H1 (cell line): ENCODE results near the gene ANXA9. TPM values are rescaled to one million over a fixed set of nuclear protein-coding genes. Genes with fewer than 3 reads are reported as not detected.
A peak's percentile ranks its signal among the peaks of the same experiment; 100 is the strongest.

Source experiments
- CTCF ChIA-PET: fragments of 300-600 bp; sonication (Branson Sonifier 250); formaldehyde crosslinking; loops from one replicate; lab custom pipeline; 2021; ENCODE audit not compliant: partially characterized antibody; lab: Charles Lee
- POLR2A ChIA-PET: fragments of 300-600 bp; sonication (Branson Sonifier 250); formaldehyde crosslinking; loops from one replicate; lab custom pipeline; 2021; ENCODE audit warnings: inconsistent platforms; ENCODE audit not compliant: partially characterized antibody; lab: Charles Lee
- DNase-seq, 2 experiments: peaks; one replicate each; pipeline versions ENCODE4 v3.0.0 to v3.0.0-alpha.2; 2010 to 2022; ENCODE audit warnings: low spot score in 2 of 2, low read depth in 1 of 2, mixed read lengths in 1 of 2
- FAIRE-seq: peaks from 2 replicates; lab custom pipeline; 2011; peaks lifted over from hg19 to GRCh38; lab: Jason Lieb, UNC
- H2AFZ ChIP-seq: 2 replicates; pipeline ENCODE4 v1.8.1; 2012; ENCODE audit warnings: low read length, inconsistent platforms
- H2AK5ac ChIP-seq: 2 replicates; pipeline ENCODE4 v1.6.1; 2013; ENCODE audit warnings: low read depth, low read length
- H2BK120ac ChIP-seq: replicated peaks from 2 replicates; pipeline ENCODE3; 2013; ENCODE audit warnings: low read depth, low read length, inconsistent platforms
- H2BK12ac ChIP-seq: 2 replicates; pipeline ENCODE4 v1.6.1; 2013; ENCODE audit warnings: low read depth, low read length
- H2BK15ac ChIP-seq: 2 replicates; pipeline ENCODE4 v1.6.1; 2013; ENCODE audit warnings: low read length
- H2BK20ac ChIP-seq: 2 replicates; pipeline ENCODE4 v1.6.1; 2013; ENCODE audit warnings: low read length
- H2BK5ac ChIP-seq: 2 replicates; pipeline ENCODE4 v1.6.1; 2013; ENCODE audit warnings: low read depth, low read length
- H3K14ac ChIP-seq: 2 replicates; pipeline ENCODE4 v1.6.1; 2013; ENCODE audit warnings: inconsistent platforms; ENCODE audit not compliant: insufficient read length
- H3K18ac ChIP-seq: 2 replicates; pipeline ENCODE4 v1.6.1; 2013; ENCODE audit warnings: low read length; ENCODE audit errors: extremely low read depth
- H3K23ac ChIP-seq: 2 replicates; pipeline ENCODE4 v1.6.1; 2013; ENCODE audit warnings: inconsistent platforms; ENCODE audit not compliant: insufficient read length
- H3K23me2 ChIP-seq: 2 replicates; pipeline ENCODE4 v1.6.1; 2013; ENCODE audit warnings: low read depth, low read length
- H3K27ac ChIP-seq: 2 replicates; pipeline ENCODE4 v1.6.1; 2011; ENCODE audit warnings: low read depth, low read length, inconsistent platforms
- H3K27me3 ChIP-seq, 4 experiments: replicated peaks in 1 of 4; 1 replicate in 1 of 4; 2 replicates in 3 of 4; pipeline versions ENCODE4 v1.6.1 to v1.8.1; 2011 to 2013; ENCODE audit warnings: low read length in 3 of 4, mild to moderate bottlenecking in 3 of 4, inconsistent platforms in 2 of 4, mixed read lengths in 2 of 4, moderate library complexity in 1 of 4; ENCODE audit not compliant: control insufficient read depth in 3 of 4, insufficient read depth in 3 of 4; ENCODE audit errors: extremely low read depth in 1 of 4
- H3K36me3 ChIP-seq, 4 experiments: 2 replicates each; pipeline versions ENCODE4 v1.6.1 to v1.8.1; 2011 to 2013; ENCODE audit warnings: mild to moderate bottlenecking in 4 of 4, low read length in 3 of 4, moderate library complexity in 2 of 4, control low read depth in 1 of 4, inconsistent platforms in 1 of 4; ENCODE audit not compliant: insufficient read depth in 4 of 4, control insufficient read depth in 2 of 4
- H3K4ac ChIP-seq: replicated peaks from 2 replicates; pipeline ENCODE3; 2013; ENCODE audit warnings: low read length, low read depth, mixed read lengths, inconsistent platforms; ENCODE audit not compliant: insufficient read length
- H3K4me1 ChIP-seq, 4 experiments: replicated peaks in 1 of 4; 1 replicate in 1 of 4; 2 replicates in 3 of 4; pipeline versions ENCODE4 v1.6.1 to v1.8.1; 2011 to 2013; ENCODE audit warnings: low read length in 3 of 4, inconsistent platforms in 2 of 4, mixed read lengths in 1 of 4; ENCODE audit not compliant: insufficient read depth in 4 of 4, control insufficient read depth in 3 of 4
- H3K4me2 ChIP-seq, 2 experiments: 2 replicates each; pipeline versions ENCODE4 v1.6.1 to v1.8.1; 2011 to 2013; ENCODE audit warnings: low read depth in 2 of 2, low read length in 2 of 2, control low read depth in 1 of 2, inconsistent platforms in 1 of 2, mild to moderate bottlenecking in 1 of 2; ENCODE audit not compliant: insufficient read depth in 1 of 2
- H3K4me3 ChIP-seq, 4 experiments: fragments of 200-600, 300-600 bp in 1 of 4; sonication (generic), shearing (Covaris generic), sonication (Bioruptor Twin) in 1 of 4; 2 replicates each; pipeline versions ENCODE4 v1.5.1 to v1.8.1; 2011 to 2016; ENCODE audit warnings: low read length in 4 of 4, low read depth in 3 of 4, control low read depth in 2 of 4, inconsistent platforms in 2 of 4, mild to moderate bottlenecking in 2 of 4, mixed read lengths in 1 of 4, moderate library complexity in 1 of 4; ENCODE audit not compliant: insufficient read depth in 2 of 4; ENCODE audit errors: extremely low read depth in 1 of 4
- H3K56ac ChIP-seq: replicated peaks from 2 replicates; pipeline ENCODE3; 2013; ENCODE audit warnings: low read depth, mild to moderate bottlenecking, mixed read lengths, low read length, inconsistent platforms; ENCODE audit not compliant: insufficient read length
- H3K79me1 ChIP-seq: 2 replicates; pipeline ENCODE4 v1.6.1; 2013; ENCODE audit warnings: low read depth, low read length, control low read depth
- H3K79me2 ChIP-seq, 2 experiments: 2 replicates each; pipeline versions ENCODE4 v1.6.1 to v1.8.1; 2012 to 2013; ENCODE audit warnings: low read length in 2 of 2, mild to moderate bottlenecking in 2 of 2, inconsistent platforms in 1 of 2; ENCODE audit not compliant: insufficient read depth in 2 of 2, control insufficient read depth in 1 of 2
- H3K9ac ChIP-seq, 4 experiments: replicated peaks in 1 of 4; 1 replicate in 1 of 4; 2 replicates in 3 of 4; pipeline versions ENCODE4 v1.6.1 to v1.8.1; 2011 to 2013; ENCODE audit warnings: low read depth in 3 of 4, low read length in 3 of 4, control low read depth in 2 of 4, mild to moderate bottlenecking in 2 of 4, moderate library complexity in 2 of 4, inconsistent platforms in 1 of 4; ENCODE audit errors: extremely low read depth in 1 of 4
- H3K9me3 ChIP-seq, 2 experiments: 2 replicates each; pipeline versions ENCODE4 v1.6.1 to v1.8.1; 2012 to 2013; ENCODE audit warnings: mild to moderate bottlenecking in 2 of 2, moderate library complexity in 2 of 2, control low read depth in 1 of 2, inconsistent platforms in 1 of 2, low read depth in 1 of 2, low read length in 1 of 2, mixed read lengths in 1 of 2; ENCODE audit not compliant: insufficient read depth in 2 of 2
- H4K20me1 ChIP-seq, 2 experiments: replicated peaks in 1 of 2; 2 replicates each; pipeline versions ENCODE3 to v1.8.1; 2011 to 2013; ENCODE audit warnings: inconsistent platforms in 2 of 2, low read length in 2 of 2, mild to moderate bottlenecking in 1 of 2; ENCODE audit not compliant: insufficient read depth in 2 of 2, control insufficient read depth in 1 of 2
- H4K5ac ChIP-seq: 2 replicates; pipeline ENCODE4 v1.6.1; 2013; ENCODE audit warnings: low read length, low read depth, mixed read lengths, inconsistent platforms; ENCODE audit not compliant: insufficient read length
- H4K8ac ChIP-seq: 2 replicates; pipeline ENCODE4 v1.8.0; 2013; ENCODE audit warnings: mild to moderate bottlenecking, moderate library complexity, low read length, inconsistent platforms; ENCODE audit not compliant: insufficient read depth; ENCODE audit errors: extremely low read depth
- H4K91ac ChIP-seq: replicated peaks from 2 replicates; pipeline ENCODE3; 2013; ENCODE audit warnings: low read length, mixed read lengths, inconsistent platforms; ENCODE audit not compliant: insufficient read length
- RBBP5 ChIP-seq: IDR thresholded peaks from 2 replicates; pipeline ENCODE4 v1.7.1; 2012; ENCODE audit warnings: low read depth, mild to moderate bottlenecking, inconsistent platforms, low read length, moderate library complexity, borderline replicate concordance
- TAF7 ChIP-seq: optimal IDR thresholded peaks from 2 replicates; pipeline ENCODE3; 2011; ENCODE audit warnings: low read depth, mild to moderate bottlenecking, inconsistent platforms, low read length, moderate library complexity, borderline replicate concordance
- WGBS, 2 experiments: shearing (Covaris generic) in 1 of 2; methylation state at CpG; one replicate each; pipeline versions ENCODE4 v1.1.6 to v1.1.7; 2013 to 2015; ENCODE audit warnings: low lambda C conversion rate in 2 of 2, mixed read lengths in 2 of 2, inconsistent platforms in 1 of 2, low coverage in 1 of 2, missing lambda C conversion rate in 1 of 2; ENCODE audit not compliant: insufficient replicate concordance in 2 of 2, insufficient coverage in 1 of 2, insufficient read length in 1 of 2; ENCODE audit errors: extremely low coverage in 1 of 2, missing lambda C conversion rate in 1 of 2; 5-methylcytosine and 5-hydroxymethylcytosine counted together
- polyA plus RNA-seq, 7 experiments: library from polyadenylated mRNA; depleted of rRNA in 3 of 7; stranded (reverse) in 5 of 7; unstranded in 2 of 7; fragments of >200 nt in 5 of 7; fragments of 200-250 nt in 2 of 7; gene quantifications; 1 replicate in 5 of 7; 2 replicates in 1 of 7; 4 replicates in 1 of 7; pipeline versions ENCODE4 v1.2.1 to v1.2.3, GENCODE V29; 2011 to 2013; ENCODE audit warnings: missing spikeins in 2 of 7, mixed read lengths in 2 of 7
- total RNA-seq: library from RNA; stranded (reverse); fragmentation: NEBNext Ultra II Directional; extraction: Animal tissue kit (Norgen Biotek cat#: 25700); gene quantifications from 2 replicates; pipeline ENCODE4 v1.2.1, GENCODE V29; 2021

Gene ANXA9
- total and polyA plus RNA-seq, 2 of the 8 experiments (the other 6 are each of a cell fraction or from before 2014, with no cell fraction given) = 1.8 to 3.5 TPM

DNA sequence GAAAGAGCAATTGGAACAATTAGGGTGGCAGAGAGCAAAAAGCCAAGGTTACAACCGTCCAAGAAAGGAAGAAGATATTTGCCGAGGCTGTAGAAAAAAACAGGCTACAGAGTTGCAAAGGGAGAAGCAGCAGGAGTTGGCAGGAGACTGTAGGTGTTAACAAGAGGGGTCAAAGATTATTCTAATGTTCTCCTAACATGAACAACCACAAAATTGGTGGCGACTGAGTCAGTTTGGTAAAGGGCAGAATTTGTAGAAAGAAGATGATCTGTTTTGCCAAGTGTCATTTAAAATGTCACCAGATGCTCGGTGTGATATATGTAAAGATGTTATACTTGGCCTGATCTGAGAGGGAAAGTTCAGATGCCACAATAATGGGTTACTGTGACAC lies 25.8 kb downstream of the ANXA9 start:
- ChIA-PET CTCF (interaction anchor here (2.0 to 7.8 kb wide), 3 partner anchors 12 to 148 kb away, joined by 6 to 142 read pairs (median 85); partner anchors contain the start of genes ANXA9 and TNFAIP8L2), POLR2A (interaction anchor here (3.1 kb wide), 1 partner anchor 12 kb away, joined by 18 read pairs; no protein-coding TSS in a partner anchor)
- Histone ChIP-seq H3K4ac (no peak overlapping the region), H2BK15ac (no peak overlapping the region), H2BK5ac (no peak overlapping the region), H3K23ac (no peak overlapping the region), H3K27ac (peak overlapping the region; percentile 53), H4K91ac (no peak overlapping the region), H2BK12ac (peak overlapping the region; percentile 33; the same call in 1 of the 2 replicates), H3K9ac (peak overlapping the region in 2 of 4 experiments; percentile 36 to 40; a peak in 3 of 7 replicates), H3K4me1 (peaks cover 9 to 12% (median 9%) of the 10 kb centered on the region in 4 experiments; a peak in 6 of 7 replicates), H2BK120ac (no peak overlapping the region), H4K5ac (no peak overlapping the region), H3K23me2 (peaks cover 5% of the 10 kb centered on the region), H3K56ac (no peak overlapping the region), H3K79me2 (peaks cover 0 to 5% of the 10 kb centered on the region in 2 experiments; a peak in 2 of 4 replicates), H3K14ac (no peak overlapping the region), H3K79me1 (no peaks in the 10 kb centered on the region), H4K8ac (no peak overlapping the region), H3K9me3 (no peaks in the 10 kb centered on the region), H4K20me1 (no peaks in the 10 kb centered on the region), H2AFZ (peak overlapping the region; percentile 24; the same call in 1 of the 2 replicates), H3K4me2 (peak overlapping the region; percentile 66 to 87), H3K18ac (no peak overlapping the region), H3K27me3 (no peaks in the 10 kb centered on the region), H2BK20ac (0 out of 2 replicates have a peak overlapping the region, but pooled peaks have one; percentile 3), H3K36me3 (no peaks in the 10 kb centered on the region), H2AK5ac (no peak overlapping the region; the same call in 1 of the 2 replicates), H3K4me3 (peak overlapping the region; percentile 11 to 94 (median 20); a peak in 6 of 8 replicates)
- FAIRE-seq (no peak), DNase-seq (no peak)
- WGBS, 2 experiments = 44% methylated on average over 4 of the region's 4 CpGs; no CpG with 5 or more reads in 1 of the 2 experiments
- TF ChIP-seq TAF7 (no peak), RBBP5 (0 out of 2 replicates have a peak, but pooled peaks have one; percentile 22)
